GM18870 (cell line): ENCODE results near the gene TMED10.
"Not testable (repeated sequence)": the region's sequence is repeated elsewhere in the genome, so short reads cannot be mapped to it uniquely, and the experiment has no call there.

Experiments
- ATAC-seq: cut with Tn5 transposase; IDR thresholded peaks from one replicate; pipeline ENCODE4 v1.9.1; 2021; ENCODE audit warnings: moderate library complexity; ENCODE audit not compliant: unreplicated experiment

Gene TMED10

DNA sequence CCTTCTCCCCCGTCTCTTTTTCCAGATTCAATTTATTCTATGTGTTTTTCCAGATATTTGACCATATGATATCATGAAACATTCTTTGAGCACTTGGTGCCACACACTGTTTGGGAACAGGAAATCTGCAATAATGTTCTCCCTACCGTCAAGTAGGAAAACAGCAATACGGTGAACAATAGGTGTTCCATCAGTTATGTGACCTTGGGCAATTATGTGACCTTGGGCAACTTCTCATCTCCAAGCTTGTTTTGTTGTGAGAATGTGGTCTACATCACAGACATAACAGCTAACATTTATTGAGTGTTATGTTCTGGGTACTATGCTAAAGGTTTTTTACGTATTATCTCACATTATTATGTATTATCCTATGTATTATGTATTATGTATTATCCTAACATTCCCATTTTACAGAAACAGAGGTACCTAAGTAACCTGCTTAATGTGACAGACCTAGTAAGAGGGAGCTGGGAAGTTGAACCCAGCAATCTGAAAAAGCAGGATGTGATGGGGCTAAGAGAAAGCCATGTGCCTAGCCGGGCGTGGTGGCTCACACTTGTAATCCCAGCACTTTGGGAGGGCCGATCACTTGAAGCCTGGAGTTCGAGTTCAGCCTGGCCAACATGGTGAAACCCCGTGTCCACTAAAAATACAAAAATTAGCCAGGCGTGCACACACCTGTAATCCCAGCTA lies 48.4 kb downstream of the TMED10 start:
- no peak for ATAC-seq

DNA sequence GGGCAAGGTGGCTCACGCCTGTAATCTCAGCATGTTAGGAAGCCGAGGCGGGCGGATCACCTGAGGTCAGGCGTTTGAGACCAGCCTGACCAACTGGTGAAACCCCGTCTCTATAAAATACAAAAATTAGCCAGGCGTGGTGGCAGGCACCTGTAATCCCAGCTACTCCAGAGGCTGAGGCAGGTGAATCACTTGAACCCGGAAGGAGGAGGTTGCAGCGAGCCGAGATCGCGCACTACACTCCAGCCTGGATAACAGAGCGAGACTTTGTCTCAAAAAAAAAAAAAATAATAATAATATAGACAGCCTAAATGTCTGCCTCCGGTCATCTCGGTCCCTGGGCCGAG lies 49.0 kb downstream of the TMED10 start:
- ATAC-seq, result not testable (repeated sequence)

DNA sequence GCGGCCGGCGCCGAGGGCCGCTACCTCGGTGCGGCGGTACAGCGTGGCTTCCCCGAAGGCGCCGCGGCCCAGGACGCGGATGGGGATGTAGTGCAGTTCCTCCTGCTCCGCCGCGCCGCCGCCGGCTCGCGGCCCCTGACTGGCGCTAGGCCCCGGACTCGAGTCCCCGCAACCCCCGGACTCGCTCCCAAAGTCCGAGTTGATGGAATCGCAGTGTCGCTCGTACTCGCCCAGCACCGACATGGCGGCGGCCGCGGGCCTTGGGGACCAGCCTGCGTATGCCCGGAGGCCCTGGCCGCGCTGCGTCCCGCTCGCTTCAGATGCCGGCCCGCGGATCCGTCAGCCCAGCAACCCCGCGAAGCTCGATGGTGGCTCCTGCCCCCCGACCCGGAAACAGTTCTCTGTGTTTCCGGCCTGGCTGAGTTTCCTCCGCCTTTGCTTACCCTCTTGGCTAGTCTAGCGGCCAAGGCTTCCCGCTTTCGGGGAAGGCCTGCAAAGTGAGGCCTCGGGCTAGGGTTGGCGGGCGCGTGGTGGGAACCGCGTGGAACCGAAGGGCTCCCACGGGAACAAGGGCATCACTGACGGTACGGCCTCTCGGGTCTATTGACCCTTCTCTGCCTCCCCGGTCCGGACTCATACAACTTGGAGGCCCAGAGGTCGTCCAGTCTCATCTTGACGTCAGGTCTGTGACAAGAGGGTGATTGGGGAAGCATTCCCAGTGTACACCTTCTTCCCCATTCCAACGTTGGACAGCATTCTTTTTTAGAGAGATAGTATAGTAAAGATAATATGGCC lies 49.5 kb downstream of the TMED10 start, which contains the start of gene NEK9:
NEK9 (minus strand) TSS at position 370 of the 795 bp plus-strand sequence; CDS start at position 243, 127 bp downstream.
- peak; percentile 72 for ATAC-seq

DNA sequence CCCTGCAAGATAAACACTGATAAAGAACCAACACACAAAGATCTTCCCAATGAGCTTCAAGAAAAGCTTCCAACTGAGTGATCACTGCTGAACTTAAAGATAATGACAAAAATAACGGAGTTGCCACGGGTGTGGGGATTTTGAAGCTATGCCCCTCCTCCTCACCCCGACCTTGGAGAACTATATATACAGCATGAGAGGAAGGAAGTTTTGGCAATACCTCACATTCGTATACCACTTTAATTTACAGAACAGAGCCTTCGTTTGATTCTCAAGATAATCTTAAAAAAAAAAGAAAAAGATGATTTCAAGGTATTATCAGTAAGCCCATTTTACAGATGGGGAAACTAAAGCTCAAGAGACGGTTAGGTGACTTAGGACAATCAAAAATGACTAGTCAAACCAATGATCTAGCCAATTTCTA lies 50.3 kb downstream of the TMED10 start:
- ATAC-seq, result no peak

DNA sequence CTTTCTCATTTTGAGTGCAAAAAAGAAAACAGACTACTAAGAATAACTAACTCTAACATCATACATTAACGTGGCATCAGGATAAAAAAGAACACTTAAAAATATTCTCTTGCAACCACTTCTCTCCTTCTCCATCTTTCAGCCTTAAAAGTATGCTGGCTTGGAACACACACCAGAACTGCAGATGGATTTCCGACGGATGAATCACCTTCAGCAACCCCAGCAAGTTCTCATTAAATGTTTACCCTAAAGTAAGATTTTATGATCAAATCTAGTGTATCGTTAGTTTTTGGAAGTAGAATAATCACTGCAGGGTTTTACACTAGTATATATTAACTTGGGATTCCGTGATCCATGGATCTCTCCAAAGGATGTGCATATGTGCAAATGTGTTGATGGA lies 50.8 kb downstream of the TMED10 start:
- ATAC-seq, result no peak

DNA sequence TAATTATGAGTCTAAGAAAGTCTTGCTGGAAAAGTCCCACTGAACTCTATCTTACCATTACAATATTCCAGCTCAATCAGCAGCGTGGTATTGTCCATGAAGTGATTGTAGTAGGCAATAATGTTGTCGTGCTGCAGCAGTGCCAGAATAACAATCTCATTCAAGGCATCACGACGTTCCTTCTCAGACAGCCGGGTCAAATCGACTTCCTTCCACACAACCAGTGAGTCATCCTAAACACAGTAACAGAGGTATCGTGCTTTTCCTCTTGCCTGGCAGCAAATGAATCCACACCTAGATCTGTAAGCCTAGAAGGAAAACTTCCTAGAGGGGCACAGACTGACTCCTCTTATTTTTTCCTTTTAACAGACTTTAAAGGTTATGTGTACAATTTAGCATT lies 52.4 kb downstream of the TMED10 start:
- no peak for ATAC-seq

DNA sequence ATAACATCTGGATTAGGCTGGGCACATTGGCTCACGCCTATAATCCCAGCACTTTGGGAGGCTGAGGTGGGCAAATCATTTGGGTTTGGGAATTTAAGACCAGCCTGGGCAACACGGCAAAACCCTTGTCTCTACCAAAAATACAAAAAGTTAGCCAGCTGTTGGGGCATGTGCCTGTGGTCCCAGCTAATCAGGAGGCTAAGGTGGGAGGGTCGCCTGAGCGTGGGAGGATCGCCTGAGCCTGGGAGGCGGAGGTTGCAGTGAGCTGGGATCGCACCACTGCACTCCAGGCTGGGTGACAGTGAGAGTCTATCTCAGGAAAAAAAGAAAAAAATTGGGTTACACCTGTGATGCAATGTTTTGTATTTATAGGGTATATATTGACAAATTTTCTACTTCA lies 54.9 kb downstream of the TMED10 start:
- ATAC-seq, result no peak

DNA sequence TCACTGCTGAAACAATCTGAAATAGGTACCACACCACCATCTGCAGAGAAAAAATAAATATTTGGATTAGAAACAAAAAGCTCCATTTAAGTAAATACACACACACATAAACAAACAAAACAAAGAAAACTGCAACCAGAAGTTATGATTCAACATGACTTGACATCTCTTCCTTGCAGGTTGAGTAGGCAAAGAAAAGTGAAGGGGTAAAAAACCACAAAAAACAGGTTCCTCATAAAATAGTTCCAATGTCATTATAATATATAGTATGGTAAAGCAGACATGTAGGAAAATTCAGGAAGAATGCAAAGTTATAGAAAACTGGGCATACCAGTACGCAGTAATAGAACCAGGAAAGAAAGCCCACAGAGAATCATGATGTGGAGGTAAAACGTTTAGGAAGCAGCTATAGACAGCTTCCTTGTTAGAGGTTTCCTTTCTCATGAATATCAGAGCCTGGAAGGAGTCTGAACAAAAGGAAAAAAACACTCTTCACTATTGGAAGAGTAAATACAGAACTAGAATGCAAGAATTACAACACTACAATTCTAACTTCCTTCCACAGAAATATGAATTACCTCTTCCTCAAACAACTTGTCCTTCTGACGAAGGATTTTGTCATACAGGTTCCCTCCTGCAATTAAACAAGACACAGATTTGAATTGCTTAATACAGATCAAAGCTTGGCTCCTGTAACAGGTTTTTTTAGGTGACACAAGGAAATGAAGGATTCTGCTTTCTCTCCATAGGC lies 55.7 kb downstream of the TMED10 start:
- no peak for ATAC-seq

DNA sequence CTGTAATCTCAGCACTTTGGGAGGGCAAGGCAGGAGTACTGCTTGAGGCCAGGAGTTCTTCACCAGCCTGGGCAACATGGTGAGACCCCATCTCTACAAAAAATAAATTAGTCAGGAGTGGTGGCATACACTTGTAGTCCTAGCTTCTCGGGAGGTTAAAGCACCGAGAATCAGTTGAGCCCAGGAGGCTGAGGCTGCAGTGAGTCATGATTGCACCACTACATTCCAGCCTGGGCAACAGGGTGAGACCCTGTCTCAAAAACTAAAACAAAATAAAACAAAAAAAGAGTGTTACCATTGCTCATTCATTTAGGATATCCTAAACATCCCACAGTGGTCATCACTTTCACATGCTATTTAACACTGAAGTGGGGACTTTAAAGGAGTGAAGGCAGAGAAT lies 57.4 kb downstream of the TMED10 start:
- no peak for ATAC-seq

DNA sequence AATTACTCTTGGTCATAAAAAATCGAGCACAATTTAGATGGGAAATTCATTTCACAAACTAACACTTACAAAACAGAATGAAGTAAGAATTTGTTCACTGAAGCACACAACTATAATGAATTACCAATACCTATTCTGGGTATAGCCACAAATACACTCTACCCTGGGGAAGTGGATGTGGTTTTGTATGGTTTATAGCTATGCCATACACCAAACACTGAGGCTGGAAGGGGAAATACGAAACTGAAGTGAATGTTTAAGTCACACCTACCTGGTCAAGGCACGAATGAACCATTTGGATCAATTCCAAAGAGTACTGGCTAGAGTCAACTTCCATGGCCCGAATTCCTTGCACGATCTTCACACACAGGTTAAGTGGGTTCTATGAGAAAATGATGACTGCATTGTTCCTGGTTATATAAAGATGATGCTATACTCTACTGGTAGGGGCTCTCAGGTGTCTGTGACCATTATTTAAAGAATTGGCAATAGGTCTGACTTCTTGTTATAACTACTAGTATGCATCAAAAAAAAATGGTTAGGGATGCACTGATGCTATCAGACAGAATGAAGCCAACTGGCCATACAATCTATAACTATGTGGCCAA lies 62.4 kb downstream of the TMED10 start:
- no peak for ATAC-seq

DNA sequence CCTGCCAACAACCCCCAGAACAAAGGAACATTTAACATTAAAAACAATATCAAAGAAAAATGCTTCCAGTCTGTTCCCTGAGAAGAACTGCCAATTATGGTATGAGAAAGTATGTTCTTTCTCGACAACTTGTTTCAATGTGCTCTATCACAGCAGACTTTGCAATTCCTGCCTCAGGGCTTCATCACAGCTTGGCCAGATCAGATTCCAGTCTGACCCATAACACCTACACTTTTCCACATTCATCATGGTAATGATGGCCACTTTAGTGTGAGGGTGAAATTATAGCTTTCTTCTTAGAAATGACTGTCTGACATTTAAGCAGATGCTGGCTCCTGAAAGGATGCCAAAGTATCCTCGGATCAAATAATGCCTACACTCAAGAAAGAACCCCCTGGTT lies 66.5 kb downstream of the TMED10 start:
- ATAC-seq, result no peak

DNA sequence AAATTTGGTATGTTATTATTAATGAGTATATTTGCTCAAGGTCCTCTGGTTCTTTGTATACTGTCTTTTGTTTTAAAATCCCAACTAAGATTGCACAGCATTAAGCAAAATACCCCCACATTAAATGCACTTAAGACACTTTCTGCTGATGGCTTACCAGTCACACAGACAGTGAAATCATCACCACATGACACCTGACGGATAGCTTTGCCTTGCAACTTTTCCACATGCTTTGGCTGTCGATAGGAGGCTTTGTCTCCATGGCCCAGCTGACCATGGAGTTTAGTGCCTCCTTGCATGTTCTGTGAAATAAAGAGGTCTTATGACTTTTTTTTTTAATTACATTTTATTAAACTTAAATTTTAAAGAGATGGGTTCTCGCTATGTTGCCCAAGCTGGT lies 69.2 kb downstream of the TMED10 start:
- ATAC-seq, result no peak

DNA sequence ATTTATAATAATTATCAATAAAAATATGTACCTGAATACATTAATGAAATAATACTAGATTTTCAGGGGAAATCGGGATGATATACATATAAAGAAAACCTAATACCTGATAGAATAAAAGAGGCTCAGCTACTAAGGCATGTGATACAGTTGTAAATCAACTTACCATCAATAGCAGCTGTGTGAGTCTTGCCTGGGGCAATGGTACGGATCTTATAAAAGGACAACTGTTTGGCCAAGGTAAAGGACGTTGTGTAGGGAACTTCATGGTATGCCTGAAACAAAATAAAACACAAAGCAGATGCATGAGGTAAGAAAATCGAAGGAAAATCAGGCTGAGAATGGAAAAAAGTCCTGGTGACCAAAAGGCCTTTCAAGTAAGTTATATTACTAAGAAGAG lies 74.9 kb downstream of the TMED10 start:
- ATAC-seq, result no peak

DNA sequence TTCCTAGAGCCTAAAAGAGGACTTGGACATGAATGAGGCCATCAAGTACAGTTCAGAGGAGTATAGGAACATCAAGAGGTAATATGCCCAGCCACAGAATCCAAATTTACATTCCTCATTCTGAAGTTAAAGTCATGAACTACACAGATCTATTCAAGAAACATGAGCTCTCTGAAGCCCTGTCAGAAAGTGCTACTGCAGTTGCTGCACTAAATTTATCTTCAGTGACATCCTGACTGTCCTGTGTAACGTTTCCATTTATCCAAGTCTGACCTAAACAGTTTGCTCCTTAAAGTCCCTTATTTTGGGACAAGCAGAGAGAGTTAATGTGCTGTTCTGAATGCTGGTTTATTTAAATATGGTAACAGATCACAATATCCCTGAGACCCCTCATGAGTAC lies 77.7 kb downstream of the TMED10 start:
- ATAC-seq, result no peak

DNA sequence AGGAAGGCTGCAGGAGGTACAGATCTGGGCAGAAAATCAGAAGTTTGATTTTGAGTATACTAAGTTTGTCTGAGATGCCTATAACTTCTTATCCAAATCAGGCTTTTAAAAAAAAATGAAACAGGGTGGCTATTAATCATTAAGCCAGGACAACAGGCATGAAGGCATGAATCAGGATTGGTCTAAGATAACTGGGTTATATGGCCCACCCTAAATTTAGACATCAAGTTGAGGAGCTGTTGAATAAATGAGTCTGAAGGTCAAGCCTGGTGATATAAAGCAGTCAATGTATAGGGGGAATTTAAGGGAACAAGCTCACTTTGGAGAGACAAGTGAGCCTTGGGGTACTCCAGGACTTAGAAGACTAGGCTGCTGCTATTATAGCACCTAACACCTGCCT lies 78.2 kb downstream of the TMED10 start:
- no peak for ATAC-seq

DNA sequence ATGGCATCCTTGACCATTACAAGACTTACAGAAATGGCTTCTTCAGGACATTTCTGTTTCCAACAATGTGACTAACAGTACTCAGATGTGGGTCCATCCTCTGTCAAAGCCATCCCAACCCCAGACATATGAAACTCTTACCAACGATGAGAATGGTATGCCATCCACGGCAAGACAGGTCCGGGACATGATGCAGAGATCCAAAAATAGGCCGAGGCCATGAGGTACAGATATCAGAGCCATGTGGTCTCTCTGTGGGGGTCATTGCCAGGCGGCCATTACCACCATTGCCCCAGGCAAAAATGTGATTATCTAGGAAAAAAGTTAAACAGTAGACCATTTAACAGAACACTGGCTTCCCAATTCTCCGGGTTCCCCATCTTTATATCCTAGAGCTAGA lies 79.5 kb downstream of the TMED10 start:
- no peak for ATAC-seq

DNA sequence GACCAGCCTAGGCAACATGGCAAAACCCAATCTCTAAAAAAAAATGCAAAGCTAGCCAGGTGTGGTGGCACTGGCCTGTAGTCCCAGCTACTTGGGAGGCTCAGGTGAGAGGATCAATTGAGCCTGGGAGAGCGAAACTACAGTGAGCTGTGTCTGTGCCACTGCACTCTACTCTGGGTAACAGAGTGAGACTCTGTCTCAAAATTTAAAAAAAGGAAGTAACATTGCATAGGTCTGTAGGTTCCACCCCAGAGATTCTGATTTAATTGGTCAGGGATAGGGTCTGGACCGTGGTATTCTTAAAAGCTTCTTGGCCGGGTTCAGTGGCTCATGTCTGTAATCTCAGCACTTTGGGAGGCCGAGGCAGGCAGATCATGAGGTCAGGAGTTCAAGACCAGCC lies 80.7 kb downstream of the TMED10 start:
- no peak for ATAC-seq

DNA sequence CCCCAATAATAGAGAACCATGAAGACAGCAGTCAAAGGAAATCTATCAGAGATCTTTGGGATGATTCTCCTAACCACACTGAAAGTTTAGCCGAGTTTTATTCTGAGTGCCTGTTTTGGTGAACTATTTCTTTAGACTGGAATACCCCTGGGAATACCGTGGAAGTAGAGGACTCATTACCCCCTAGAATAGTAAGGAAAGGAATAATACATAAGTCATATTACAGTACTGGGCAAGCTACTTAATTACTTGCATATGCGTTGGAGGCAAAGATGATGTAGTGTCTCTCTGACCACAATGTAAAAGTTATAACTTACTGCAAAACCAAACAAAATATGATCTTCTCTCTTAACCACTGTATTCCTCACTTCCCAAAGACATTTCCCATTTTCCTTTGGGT lies 81.5 kb downstream of the TMED10 start:
- ATAC-seq, result no peak

DNA sequence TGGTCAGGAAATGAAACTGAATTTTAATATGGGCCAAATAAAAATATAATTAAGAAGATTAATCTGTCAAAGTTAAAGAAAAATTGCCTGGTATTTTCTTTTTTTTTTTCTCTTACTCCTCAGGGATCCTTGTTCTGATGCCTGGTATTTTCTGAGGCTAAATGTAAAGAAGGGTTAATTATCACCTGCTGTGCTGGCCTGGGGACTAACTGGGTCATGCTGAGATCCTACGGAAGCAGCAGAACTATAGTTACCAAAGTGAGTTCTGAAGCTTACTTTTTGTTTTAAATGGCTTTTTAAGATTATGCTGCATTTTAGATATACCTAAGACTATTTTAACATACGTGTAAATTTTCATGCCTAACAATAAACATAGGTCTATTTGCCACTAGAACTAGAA lies 83.7 kb downstream of the TMED10 start:
- no peak for ATAC-seq

DNA sequence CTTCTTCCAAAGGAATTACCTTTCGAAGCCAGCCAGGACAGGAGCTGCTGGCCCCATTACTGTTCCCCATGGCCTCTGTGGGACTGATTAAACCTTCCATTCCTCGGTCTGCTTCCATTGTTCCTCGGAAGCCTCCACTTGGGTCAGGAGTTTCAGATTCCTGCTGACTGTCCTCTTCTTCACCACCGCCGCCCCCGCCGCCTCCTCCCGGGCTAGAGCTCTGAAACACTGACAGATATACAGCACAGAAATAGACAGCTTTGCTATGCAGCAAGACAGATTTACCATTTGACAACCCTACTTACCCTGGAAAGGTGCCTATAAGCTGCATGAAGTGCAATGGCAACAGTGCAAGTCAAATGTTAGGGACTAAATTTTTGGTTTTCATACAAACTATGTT lies 85.2 kb downstream of the TMED10 start:
- no peak for ATAC-seq

DNA sequence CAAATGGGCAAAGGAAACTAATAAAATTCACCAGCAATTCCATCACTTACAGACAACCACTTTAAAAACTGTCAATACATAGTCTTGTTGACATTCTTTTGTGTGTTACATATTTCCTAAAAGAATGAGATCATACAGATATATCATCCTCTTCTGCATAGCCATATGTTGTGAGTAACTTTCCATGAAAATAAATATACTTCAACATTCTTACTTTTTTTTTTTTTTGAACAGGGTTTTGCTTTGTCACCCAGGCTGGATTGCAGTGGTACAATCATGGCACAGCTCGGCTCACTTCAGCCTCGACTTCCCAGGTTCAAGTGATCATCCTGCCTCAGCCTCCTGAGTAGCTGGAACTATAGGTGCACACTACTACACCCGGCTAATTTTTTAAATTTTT lies 86.1 kb downstream of the TMED10 start:
- ATAC-seq, result no peak
